Esophagus squamous epithelium (tissue), 4 donors: Measurements from ENCODE around the gene NOL12.

Experiments used
- CTCF ChIP-seq, 6 experiments: fragments of 450-650 bp in 4 of 6; fragments of 200-600 bp in 2 of 6; sonication (generic) in 2 of 6; IDR thresholded peaks; one replicate each; pipeline ENCODE4 v1.5.1; 2016 to 2019; ENCODE audit warnings: antibody characterized with exemption in 6 of 6, mild to moderate bottlenecking in 4 of 6, moderate library complexity in 4 of 6
- POLR2A ChIP-seq, 4 donors: fragments of 450-650 bp; IDR thresholded peaks; one replicate each; pipeline ENCODE4 v1.6.1; 2017; ENCODE audit warnings: antibody characterized with exemption in 4 of 4, mild to moderate bottlenecking in 4 of 4, moderate library complexity in 3 of 4

GRCh38 chr22:37716708-37717107 is 30.6 kb downstream of the NOL12 start:
- TF ChIP-seq POLR2A (IDR thresholded peaks at IDR 0.05) (no peak), CTCF (IDR thresholded peaks at IDR 0.05) (no peak)
